Calu3 (cell line): ENCODE results near the gene SLC17A9. TPM values are rescaled to one million over a fixed set of nuclear protein-coding genes. Genes with fewer than 3 reads are reported as not detected.

ENCODE experiments used
- BruUV-seq: library from RNA; stranded (reverse); fragments of 400-500 nt; replicated peaks from 2 replicates; lab custom pipeline; 2021; lab: Mats Ljungman, UMichigan
- CTCF ChIA-PET: fragments of 300-600 bp; sonication (Branson Sonifier 250); formaldehyde crosslinking; loops from one replicate; lab custom pipeline; 2022; ENCODE audit warnings: antibody characterized with exemption; lab: Charles Lee
- DNase-seq: peaks from one replicate; pipeline ENCODE4 v3.0.0; 2022
- H3K27ac Mint-ChIP-seq: one replicate; pipeline ENCODE4 v1.8.0; 2022; ENCODE audit warnings: mixed read lengths; ENCODE audit not compliant: unreplicated experiment
- H3K27me3 Mint-ChIP-seq: one replicate; pipeline ENCODE4 v1.8.0; 2022; ENCODE audit warnings: mixed read lengths; ENCODE audit not compliant: unreplicated experiment
- H3K36me3 Mint-ChIP-seq: one replicate; pipeline ENCODE4 v1.8.0; 2022; ENCODE audit warnings: mild to moderate bottlenecking, moderate library complexity, mixed read lengths; ENCODE audit not compliant: insufficient read depth, unreplicated experiment
- H3K4me1 Mint-ChIP-seq: one replicate; pipeline ENCODE4 v1.8.0; 2022; ENCODE audit warnings: mild to moderate bottlenecking, low read depth, mixed read lengths; ENCODE audit not compliant: unreplicated experiment
- H3K4me3 Mint-ChIP-seq: one replicate; pipeline ENCODE4 v1.8.0; 2022; ENCODE audit warnings: mild to moderate bottlenecking, low read depth, moderate library complexity, mixed read lengths; ENCODE audit not compliant: unreplicated experiment
- H3K9me3 Mint-ChIP-seq: one replicate; pipeline ENCODE4 v1.8.0; 2022; ENCODE audit warnings: low read depth, mixed read lengths; ENCODE audit not compliant: unreplicated experiment
- CTCF ChIP-seq: fragments of 200-600 bp; IDR thresholded peaks from one replicate; pipeline ENCODE4 v1.8.0; 2022; ENCODE audit warnings: antibody characterized with exemption; ENCODE audit not compliant: unreplicated experiment
- intact Hi-C: fragments of 100-400 bp; cut with micrococcal nuclease; formaldehyde crosslinking; loops from one replicate; pipeline ENCODE4 v1.10.0; 2022; ENCODE audit not compliant: unreplicated experiment
- total RNA-seq: library from RNA; stranded (reverse); gene quantifications from 2 replicates; pipeline ENCODE4 v1.2.3, GENCODE V29; 2022

The SLC17A9 gene
- total RNA-seq, 1 experiment from 2014 or later, result 12.0 TPM

- Mint-ChIP-seq H3K4me1 (peaks cover 10% of the 10 kb centered on the region), H3K27me3 (peaks cover 100% of the 10 kb centered on the region), H3K36me3 (no peaks in the 10 kb centered on the region), H3K27ac (no peak overlapping the region), H3K4me3 (no peak overlapping the region), H3K9me3 (no peaks in the 10 kb centered on the region)
- no TSS peak for BruUV-seq
- no peak for DNase-seq
- intact Hi-C loops, result no loop called here
- CTCF ChIA-PET, result interaction anchor here (0.8 kb wide), 1 partner anchor 41 kb away, joined by 4 read pairs; no protein-coding TSS in a partner anchor
- no peak for TF ChIP-seq CTCF
Observed at GRCh38 chr20:63013207-63013606, 60.7 kb downstream of the SLC17A9 start.

- peaks cover 100% of the 10 kb centered on the region for H3K27me3 Mint-ChIP-seq
- H3K36me3 Mint-ChIP-seq, result no peaks in the 10 kb centered on the region
- CTCF ChIA-PET, result interaction anchor here (1.5 kb wide), 1 partner anchor 14 kb away, joined by 3 read pairs; no protein-coding TSS in a partner anchor
- intact Hi-C loops, result no loop called here
- no peak overlapping the region for H3K27ac Mint-ChIP-seq
- TF ChIP-seq CTCF, result no peak
- H3K4me1 Mint-ChIP-seq, result peaks cover 1% of the 10 kb centered on the region
- no peaks in the 10 kb centered on the region for H3K9me3 Mint-ChIP-seq
- DNase-seq, result no peak
- no TSS peak for BruUV-seq
- no peak overlapping the region for H3K4me3 Mint-ChIP-seq
Observed at GRCh38 chr20:63014287-63014686, 61.8 kb downstream of the SLC17A9 start.

GRCh38 chr20:63014710-63015109 is 62.2 kb downstream of the SLC17A9 start:
- Mint-ChIP-seq H3K36me3 (no peaks in the 10 kb centered on the region), H3K4me1 (peaks cover 6% of the 10 kb centered on the region), H3K27me3 (peaks cover 100% of the 10 kb centered on the region), H3K27ac (no peak overlapping the region), H3K9me3 (no peaks in the 10 kb centered on the region), H3K4me3 (no peak overlapping the region)
- intact Hi-C loops, result no loop called here
- no peak for DNase-seq
- TF ChIP-seq CTCF, result no peak
- BruUV-seq, result no TSS peak
- CTCF ChIA-PET, result interaction anchor here (1.5 kb wide), 1 partner anchor 13 kb away, joined by 3 read pairs; no protein-coding TSS in a partner anchor

- intact Hi-C loops, result no loop called here
- Mint-ChIP-seq H3K9me3 (no peaks in the 10 kb centered on the region), H3K4me1 (peaks cover 7% of the 10 kb centered on the region), H3K27ac (no peak overlapping the region), H3K4me3 (no peak overlapping the region), H3K27me3 (peaks cover 100% of the 10 kb centered on the region), H3K36me3 (no peaks in the 10 kb centered on the region)
- TF ChIP-seq CTCF, result no peak
- DNase-seq, result no peak
- BruUV-seq, result no TSS peak
- CTCF ChIA-PET, result interaction anchor here (1.5 kb wide), 1 partner anchor 13 kb away, joined by 3 read pairs; no protein-coding TSS in a partner anchor
Observed at GRCh38 chr20:63015147-63015661, 62.7 kb downstream of the SLC17A9 start.
